Endothelial cell (in vitro differentiated cells): ENCODE measurements around the gene NIP7. TPM values are rescaled to one million over a fixed set of nuclear protein-coding genes. Genes with fewer than 3 reads are reported as not detected.
"Not testable (repeated sequence)": the region's sequence is repeated elsewhere in the genome, so short reads cannot be mapped to it uniquely, and the experiment has no call there.

Experiments used
- DNase-seq: peaks from one replicate; pipeline ENCODE4 v3.0.0; 2021; ENCODE audit warnings: low spot score
- H3K27ac Mint-ChIP-seq: one replicate; pipeline ENCODE4 v1.8.0; 2021; ENCODE audit warnings: mixed read lengths, inconsistent platforms; ENCODE audit not compliant: unreplicated experiment
- H3K27me3 Mint-ChIP-seq: one replicate; pipeline ENCODE4 v1.8.0; 2021; ENCODE audit warnings: mild to moderate bottlenecking, moderate library complexity, mixed read lengths, inconsistent platforms; ENCODE audit not compliant: unreplicated experiment
- H3K36me3 Mint-ChIP-seq: one replicate; pipeline ENCODE4 v1.8.0; 2021; ENCODE audit warnings: mild to moderate bottlenecking, low read depth, mixed read lengths, inconsistent platforms; ENCODE audit not compliant: unreplicated experiment
- H3K4me1 Mint-ChIP-seq: one replicate; pipeline ENCODE4 v1.8.0; 2021; ENCODE audit warnings: mild to moderate bottlenecking, mixed read lengths, inconsistent platforms; ENCODE audit not compliant: unreplicated experiment
- H3K4me3 Mint-ChIP-seq: one replicate; pipeline ENCODE4 v1.8.0; 2021; ENCODE audit warnings: mild to moderate bottlenecking, mixed read lengths, inconsistent platforms; ENCODE audit not compliant: unreplicated experiment
- H3K9me3 Mint-ChIP-seq: one replicate; pipeline ENCODE4 v1.8.0; 2021; ENCODE audit warnings: mixed read lengths, inconsistent platforms; ENCODE audit not compliant: unreplicated experiment
- CTCF ChIP-seq: fragments of 200-600 bp; sonication (generic); IDR thresholded peaks from one replicate; pipeline ENCODE4 v1.5.0; 2021; ENCODE audit warnings: antibody characterized with exemption; ENCODE audit not compliant: unreplicated experiment
- long read RNA-seq: library from polyadenylated mRNA; unstranded; transcript quantifications from one replicate; pipeline ENCODE4 v2.0.0, GENCODE V29; 2020; ENCODE audit not compliant: unreplicated experiment
- total RNA-seq: library from RNA; stranded (reverse); fragmentation: NEBNext Ultra II Directional; extraction: Animal tissue kit (Norgen Biotek cat#: 25700); gene quantifications from one replicate; pipeline ENCODE4 v1.2.1, GENCODE V29; 2021; ENCODE audit not compliant: unreplicated experiment

The NIP7 gene
- 34.4 TPM for total RNA-seq
- long read RNA-seq, transcript NIP7-201 (5 exons, 2,402 nt): major isoform, 28 of 30 reads
- long read RNA-seq, partial matches to known transcripts: 0 of 30 reads
- long read RNA-seq, other reads (novel, unspliced or antisense): 1 of 30 reads

DNA sequence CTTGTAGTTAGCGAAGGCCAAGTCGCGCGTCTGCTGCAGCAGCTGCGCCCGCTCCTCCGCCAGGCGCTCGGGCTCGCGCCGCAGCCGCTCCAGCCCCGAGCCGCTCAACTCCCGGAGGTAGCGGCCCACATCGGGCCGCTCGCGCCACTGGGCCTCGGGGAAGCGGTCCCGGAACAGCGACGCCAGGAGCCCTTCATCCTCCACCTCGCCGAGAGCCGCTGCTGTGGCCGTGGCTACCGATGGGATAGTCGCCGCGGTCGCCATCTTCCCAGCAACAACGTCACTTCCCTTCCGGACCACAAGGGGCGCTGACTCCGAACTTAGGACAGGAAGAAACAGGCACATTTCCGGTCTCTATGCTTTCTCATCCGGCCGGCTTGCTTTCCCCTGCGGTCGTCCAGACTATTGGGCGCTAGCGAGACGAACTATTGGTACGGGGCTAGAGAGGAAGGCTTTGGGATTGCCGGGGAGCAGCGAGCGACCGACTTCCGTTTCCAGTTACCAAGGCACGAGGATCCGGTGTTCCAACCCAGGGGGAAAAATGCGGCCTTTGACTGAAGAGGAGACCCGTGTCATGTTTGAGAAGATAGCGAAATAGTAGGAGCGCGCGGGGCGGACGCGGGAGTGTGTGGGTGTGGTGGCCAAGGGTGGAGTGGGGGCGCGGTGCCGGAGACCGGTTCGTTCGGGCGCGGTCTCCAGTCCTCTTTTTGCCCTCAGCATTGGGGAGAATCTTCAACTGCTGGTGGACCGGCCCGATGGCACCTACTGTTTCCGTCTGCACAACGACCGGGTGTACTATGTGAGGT is at the start of gene NIP7, which contains the start of gene COG8:
Gene NIP7 (plus strand): TSS at position 484 of the 806 bp plus-strand sequence. CDS start 58 bp downstream, at position 542.
Gene COG8 (minus strand): TSS at position 276 of the 806 bp plus-strand sequence. CDS start 12 bp downstream, at position 264.
- Mint-ChIP-seq H3K4me3 (peak within 1 kb of the TSS; percentile 98), H3K27me3 (peaks cover 7% of the 10 kb centered on the region), H3K36me3 (peaks cover 45% of the 10 kb centered on the region), H3K27ac (peak within 1 kb of the TSS; percentile 97), H3K9me3 (no peaks in the 10 kb centered on the region), H3K4me1 (peaks cover 32% of the 10 kb centered on the region)
- DNase-seq: peak; percentile 91
- TF ChIP-seq CTCF: peak; percentile 99

DNA sequence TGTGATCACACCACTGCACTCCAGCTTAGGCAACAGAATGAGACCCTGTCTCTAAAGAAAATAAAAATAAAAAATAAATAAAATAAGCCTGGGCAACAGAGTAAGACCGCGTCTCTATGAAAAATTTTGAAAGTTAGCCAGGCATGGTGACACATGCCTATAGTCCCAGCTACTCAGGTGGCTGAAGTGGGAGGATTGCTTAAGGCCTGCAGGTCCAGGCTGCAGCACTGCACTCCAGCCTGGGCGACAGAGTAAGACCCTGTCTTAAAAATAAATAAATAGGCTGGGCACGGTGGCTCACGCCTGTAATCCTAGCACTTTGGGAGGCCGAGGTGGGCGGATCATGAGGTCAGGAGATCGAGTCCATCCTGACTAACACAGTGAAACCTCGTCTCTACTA is 47.9 kb upstream of the NIP7 start:
- not testable (repeated sequence) for H3K4me1 Mint-ChIP-seq, H3K36me3 Mint-ChIP-seq, H3K4me3 Mint-ChIP-seq, H3K9me3 Mint-ChIP-seq, DNase-seq, H3K27ac Mint-ChIP-seq, H3K27me3 Mint-ChIP-seq

GRCh38 chr16:69293401-69293800 is 46.2 kb upstream of the NIP7 start:
- H3K27me3 Mint-ChIP-seq: no peaks in the 10 kb centered on the region
- H3K4me3 Mint-ChIP-seq: no peak overlapping the region
- DNase-seq: no peak
- no peak for TF ChIP-seq CTCF
- no peaks in the 10 kb centered on the region for H3K4me1 Mint-ChIP-seq
- no peaks in the 10 kb centered on the region for H3K9me3 Mint-ChIP-seq
- no peak overlapping the region for H3K27ac Mint-ChIP-seq
- peaks cover 3% of the 10 kb centered on the region for H3K36me3 Mint-ChIP-seq

- no peak for TF ChIP-seq CTCF
- H3K27ac Mint-ChIP-seq: no peak overlapping the region
- no peaks in the 10 kb centered on the region for H3K9me3 Mint-ChIP-seq
These were observed 45.5 kb upstream of the NIP7 start for GRCh38 chr16:69294051-69294450.

GRCh38 chr16:69296771-69297170 is 42.8 kb upstream of the NIP7 start:
- H3K27ac Mint-ChIP-seq, H3K36me3 Mint-ChIP-seq, H3K9me3 Mint-ChIP-seq, H3K4me3 Mint-ChIP-seq, DNase-seq, H3K27me3 Mint-ChIP-seq: not testable (repeated sequence)
- H3K4me1 Mint-ChIP-seq: peaks cover 15% of the 10 kb centered on the region

More at GRCh38 chr16:69294051-69294450, 45.5 kb upstream of the NIP7 start:
- Mint-ChIP-seq H3K4me1 (peaks cover 3% of the 10 kb centered on the region), H3K4me3 (no peak overlapping the region), H3K36me3 (peaks cover 6% of the 10 kb centered on the region), H3K27me3 (no peaks in the 10 kb centered on the region)
- no peak for DNase-seq

- DNase-seq: no peak
- Mint-ChIP-seq H3K9me3 (no peaks in the 10 kb centered on the region), H3K36me3 (peaks cover 12% of the 10 kb centered on the region), H3K4me3 (no peak overlapping the region), H3K27me3 (peaks cover 2% of the 10 kb centered on the region), H3K27ac (no peak overlapping the region), H3K4me1 (peaks cover 24% of the 10 kb centered on the region)
- TF ChIP-seq CTCF: no peak
These were observed 41.3 kb upstream of the NIP7 start for GRCh38 chr16:69298261-69298660.
